Natural killer cell (primary cell): ENCODE measurements around the gene SNX9. TPM values are rescaled to one million over a fixed set of nuclear protein-coding genes. Genes with fewer than 3 reads are reported as not detected.

Source experiments
- ATAC-seq, 3 donors: fragments of 150-1000 bp in 2 of 3; fragments of 200-7000 bp in 1 of 3; cut with Tn5 transposase; 1 replicate in 1 of 3; 2 replicates in 2 of 3; pipeline ENCODE4 v1.10.0; 2021; ENCODE audit warnings: mild to moderate bottlenecking in 2 of 3, moderate library complexity in 2 of 3
- DNase-seq, 2 donors: peaks; one replicate each; pipeline versions ENCODE4 v3.0.0 to v3.0.0-alpha.2; 2013 to 2021; ENCODE audit warnings: mixed read lengths in 1 of 2
- H3K27ac ChIP-seq: one replicate; pipeline ENCODE4 v1.5.1; 2013; ENCODE audit warnings: mild to moderate bottlenecking, low read length
- H3K27me3 ChIP-seq: one replicate; pipeline ENCODE4 v1.6.1; 2013; ENCODE audit warnings: low read length; ENCODE audit not compliant: control insufficient read depth, insufficient read depth
- H3K36me3 ChIP-seq: one replicate; pipeline ENCODE4 v1.6.1; 2013; ENCODE audit warnings: low read length; ENCODE audit not compliant: control insufficient read depth, insufficient read depth
- H3K4me1 ChIP-seq: one replicate; pipeline ENCODE4 v1.6.1; 2013; ENCODE audit warnings: low read length; ENCODE audit not compliant: control insufficient read depth, insufficient read depth
- H3K4me3 ChIP-seq: one replicate; pipeline ENCODE4 v1.5.1; 2013; ENCODE audit warnings: low read length
- H3K9me3 ChIP-seq: one replicate; pipeline ENCODE4 v1.6.1; 2013; ENCODE audit warnings: low read length; ENCODE audit not compliant: control insufficient read depth, insufficient read depth
- H3K27ac Mint-ChIP-seq, 2 donors: one replicate each; pipeline ENCODE4 v1.8.0; 2022; ENCODE audit warnings: mild to moderate bottlenecking in 2 of 2, mixed read lengths in 2 of 2, moderate library complexity in 1 of 2
- H3K27me3 Mint-ChIP-seq, 2 donors: one replicate each; pipeline ENCODE4 v1.8.0; 2022; ENCODE audit warnings: low read depth in 2 of 2, mixed read lengths in 2 of 2
- H3K36me3 Mint-ChIP-seq: one replicate; pipeline ENCODE4 v1.8.0; 2022; ENCODE audit warnings: mixed read lengths
- H3K4me1 Mint-ChIP-seq, 2 donors: one replicate each; pipeline ENCODE4 v1.8.0; 2022; ENCODE audit warnings: mixed read lengths in 2 of 2
- H3K4me3 Mint-ChIP-seq: one replicate; pipeline ENCODE4 v1.8.0; 2022; ENCODE audit warnings: mild to moderate bottlenecking, moderate library complexity, mixed read lengths
- H3K9me3 Mint-ChIP-seq, 2 donors: one replicate each; pipeline ENCODE4 v1.8.0; 2022; ENCODE audit warnings: mixed read lengths in 2 of 2
- WGBS: methylation state at CpG from one replicate; pipeline ENCODE4 v1.1.7; 2013; ENCODE audit warnings: missing lambda C conversion rate; ENCODE audit not compliant: insufficient coverage; 5-methylcytosine and 5-hydroxymethylcytosine counted together
- intact Hi-C: fragments of 100-400 bp; cut with micrococcal nuclease; formaldehyde crosslinking; loops from one replicate; pipeline ENCODE4 v1.14.2; 2022
- total RNA-seq, 4 donors: library from RNA; stranded (reverse); fragments of 120-200 nt in 1 of 4; gene quantifications; one replicate each; pipeline versions ENCODE4 v1.2.3 to v1.2.4, GENCODE V29; 2013 to 2022
- TF ChIP-seq, protein P1 (sequence below): fragments of 200-600 bp; IDR thresholded peaks from one replicate; pipeline ENCODE4 v1.8.0; 2022; ENCODE audit warnings: antibody characterized with exemption

SNX9 gene
- total RNA-seq, 3 donors from 2014 or later (not counting 1 experiment from before 2014, with no cell fraction given) = 6.0 to 9.7 (median 7.3) TPM

DNA sequence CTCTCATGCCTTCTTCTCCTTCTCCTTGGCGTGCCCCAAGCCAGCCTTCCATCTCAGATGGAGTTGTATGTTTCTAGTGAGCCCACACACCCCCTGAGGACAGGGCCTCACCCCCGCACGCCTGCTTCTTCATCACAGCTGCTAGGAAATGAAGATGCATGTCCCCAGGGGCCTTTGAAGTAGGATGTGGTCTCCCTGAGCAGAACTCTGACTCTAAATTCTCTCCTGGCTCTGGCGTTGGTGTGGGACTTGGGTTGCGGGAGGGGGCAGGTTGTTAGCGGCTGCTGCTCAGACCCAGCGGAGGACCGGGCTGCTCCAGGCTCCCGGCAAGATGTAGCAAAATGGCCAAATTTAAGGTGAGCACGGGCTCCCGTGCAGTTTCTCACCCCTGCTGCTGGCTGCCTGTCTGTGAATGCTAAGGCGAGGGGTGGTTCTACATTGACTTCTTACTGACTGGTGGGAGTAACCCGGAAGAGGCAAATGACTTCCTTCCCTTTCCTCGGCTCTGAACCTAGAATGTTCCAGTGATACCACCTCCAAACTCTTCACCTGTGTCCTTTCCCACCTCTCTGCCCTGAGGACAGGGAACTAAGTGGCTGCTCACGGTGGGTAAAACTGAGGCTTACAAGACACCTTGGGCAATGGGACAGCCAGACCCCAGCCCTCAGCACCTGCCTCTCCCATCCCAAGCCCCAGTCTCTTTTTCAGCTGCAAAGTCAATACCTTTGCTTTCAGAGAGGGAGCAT lies 167.4 kb downstream of the SNX9 start:
- DNase-seq = peak in 1 of 2 donors; percentile 49
- WGBS = 50% methylated on average over 13 of the region's 15 CpGs
- intact Hi-C loops = loop anchor here (2.0 kb wide), 1 partner anchor 14 kb away; no protein-coding TSS in a partner anchor

DNA sequence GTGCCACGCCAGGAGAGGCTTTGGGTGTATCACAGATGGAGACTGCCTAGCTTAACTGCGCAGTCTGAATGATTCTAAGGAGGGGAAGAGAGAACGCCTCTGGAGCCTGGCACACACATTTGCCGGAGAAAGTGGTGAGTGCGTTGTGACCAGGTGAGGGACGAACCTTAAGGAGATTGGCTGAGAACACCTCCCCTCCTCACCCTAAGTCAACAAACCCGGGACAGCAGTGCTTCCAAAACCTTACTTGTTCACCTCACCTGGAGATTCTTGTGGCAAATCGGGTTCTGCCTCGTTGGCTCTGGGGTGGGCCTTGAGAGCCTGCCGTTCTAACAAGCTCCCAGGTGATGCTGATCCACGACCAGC lies 168.0 kb downstream of the SNX9 start:
- peak overlapping the region; percentile 84 to 85 for H3K27ac Mint-ChIP-seq
- H3K27ac ChIP-seq = no peak overlapping the region
- peak overlapping the region; percentile 87 for H3K4me3 Mint-ChIP-seq
- DNase-seq (no peak), ATAC-seq (no peak)
- H3K27me3 ChIP-seq = no peaks in the 10 kb centered on the region
- no peaks in the 10 kb centered on the region for H3K36me3 Mint-ChIP-seq
- H3K27me3 Mint-ChIP-seq = no peaks in the 10 kb centered on the region
- no peaks in the 10 kb centered on the region for H3K9me3 Mint-ChIP-seq
- intact Hi-C loops = loop anchor here (2.0 kb wide), 1 partner anchor 14 kb away; no protein-coding TSS in a partner anchor
- 94% methylated on average over 11 of the region's 11 CpGs for WGBS
- H3K36me3 ChIP-seq = no peaks in the 10 kb centered on the region
- H3K4me3 ChIP-seq = no peak overlapping the region
- H3K4me1 ChIP-seq = peaks cover 23% of the 10 kb centered on the region
- no peaks in the 10 kb centered on the region for H3K9me3 ChIP-seq
- TF ChIP-seq, protein P1, sequence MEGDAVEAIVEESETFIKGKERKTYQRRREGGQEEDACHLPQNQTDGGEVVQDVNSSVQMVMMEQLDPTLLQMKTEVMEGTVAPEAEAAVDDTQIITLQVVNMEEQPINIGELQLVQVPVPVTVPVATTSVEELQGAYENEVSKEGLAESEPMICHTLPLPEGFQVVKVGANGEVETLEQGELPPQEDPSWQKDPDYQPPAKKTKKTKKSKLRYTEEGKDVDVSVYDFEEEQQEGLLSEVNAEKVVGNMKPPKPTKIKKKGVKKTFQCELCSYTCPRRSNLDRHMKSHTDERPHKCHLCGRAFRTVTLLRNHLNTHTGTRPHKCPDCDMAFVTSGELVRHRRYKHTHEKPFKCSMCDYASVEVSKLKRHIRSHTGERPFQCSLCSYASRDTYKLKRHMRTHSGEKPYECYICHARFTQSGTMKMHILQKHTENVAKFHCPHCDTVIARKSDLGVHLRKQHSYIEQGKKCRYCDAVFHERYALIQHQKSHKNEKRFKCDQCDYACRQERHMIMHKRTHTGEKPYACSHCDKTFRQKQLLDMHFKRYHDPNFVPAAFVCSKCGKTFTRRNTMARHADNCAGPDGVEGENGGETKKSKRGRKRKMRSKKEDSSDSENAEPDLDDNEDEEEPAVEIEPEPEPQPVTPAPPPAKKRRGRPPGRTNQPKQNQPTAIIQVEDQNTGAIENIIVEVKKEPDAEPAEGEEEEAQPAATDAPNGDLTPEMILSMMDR = no peak
- H3K4me1 Mint-ChIP-seq = peaks cover 52 to 60% of the 10 kb centered on the region in 2 donors

More for the DNA sequence above, 167.4 kb downstream of the SNX9 start:
- no peaks in the 10 kb centered on the region for H3K36me3 ChIP-seq
- Mint-ChIP-seq H3K36me3 (no peaks in the 10 kb centered on the region), H3K4me3 (peak overlapping the region; percentile 87), H3K9me3 (no peaks in the 10 kb centered on the region), H3K27me3 (no peaks in the 10 kb centered on the region), H3K4me1 (peaks cover 49 to 57% of the 10 kb centered on the region in 2 donors), H3K27ac (peak overlapping the region; percentile 84 to 85)
- H3K27me3 ChIP-seq = no peaks in the 10 kb centered on the region
- TF ChIP-seq, protein P1 = no peak
- peak; percentile 57 to 76 (median 62) for ATAC-seq
- H3K27ac ChIP-seq = peak overlapping the region; percentile 18
- no peak overlapping the region for H3K4me3 ChIP-seq
- H3K9me3 ChIP-seq = no peaks in the 10 kb centered on the region
- peaks cover 24% of the 10 kb centered on the region for H3K4me1 ChIP-seq

DNA sequence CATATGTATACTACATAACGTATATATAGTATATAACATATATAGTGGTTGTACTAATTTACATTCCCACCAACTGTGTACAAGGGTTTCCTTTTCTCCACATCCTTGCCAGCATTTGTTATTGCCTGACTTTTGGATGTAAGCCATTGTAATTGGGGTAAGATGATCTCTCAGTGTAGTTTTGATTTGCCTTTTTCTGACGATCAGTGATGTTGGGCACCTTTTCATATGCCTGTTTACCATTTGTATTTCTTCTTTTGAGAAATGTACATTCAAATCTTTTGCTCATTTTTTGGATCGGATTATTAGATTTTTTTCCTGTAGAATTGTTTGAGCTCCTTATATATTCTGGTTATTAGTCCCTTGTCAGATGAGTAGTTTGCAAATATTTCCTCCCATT lies 170.0 kb downstream of the SNX9 start:
- Histone ChIP-seq H3K27ac (no peak overlapping the region), H3K27me3 (no peaks in the 10 kb centered on the region), H3K4me1 (peaks cover 22% of the 10 kb centered on the region), H3K4me3 (no peak overlapping the region), H3K9me3 (no peaks in the 10 kb centered on the region), H3K36me3 (no peaks in the 10 kb centered on the region)
- 72% methylated on average over 2 of the region's 3 CpGs for WGBS
- intact Hi-C loops = no loop called here
- no peak overlapping the region for H3K27ac Mint-ChIP-seq
- no peak overlapping the region for H3K4me3 Mint-ChIP-seq
- H3K4me1 Mint-ChIP-seq = peaks cover 64 to 77% of the 10 kb centered on the region in 2 donors
- H3K36me3 Mint-ChIP-seq = no peaks in the 10 kb centered on the region
- H3K9me3 Mint-ChIP-seq = no peaks in the 10 kb centered on the region
- H3K27me3 Mint-ChIP-seq = no peaks in the 10 kb centered on the region
- ATAC-seq (no peak), DNase-seq (no peak)
- TF ChIP-seq, protein P1 = no peak
